ENCODE results near the gene SLC16A2.

Gene SLC16A2

GRCh38 chrX:74536152-74536831 lies 115.0 kb downstream of the SLC16A2 start:
- DNase-seq (ENCODE audit: low spot score): peak; percentile 83

GRCh38 chrX:74536832-74537371 lies 115.6 kb downstream of the SLC16A2 start:
- no peak for DNase-seq (ENCODE audit: low spot score)

DNA sequence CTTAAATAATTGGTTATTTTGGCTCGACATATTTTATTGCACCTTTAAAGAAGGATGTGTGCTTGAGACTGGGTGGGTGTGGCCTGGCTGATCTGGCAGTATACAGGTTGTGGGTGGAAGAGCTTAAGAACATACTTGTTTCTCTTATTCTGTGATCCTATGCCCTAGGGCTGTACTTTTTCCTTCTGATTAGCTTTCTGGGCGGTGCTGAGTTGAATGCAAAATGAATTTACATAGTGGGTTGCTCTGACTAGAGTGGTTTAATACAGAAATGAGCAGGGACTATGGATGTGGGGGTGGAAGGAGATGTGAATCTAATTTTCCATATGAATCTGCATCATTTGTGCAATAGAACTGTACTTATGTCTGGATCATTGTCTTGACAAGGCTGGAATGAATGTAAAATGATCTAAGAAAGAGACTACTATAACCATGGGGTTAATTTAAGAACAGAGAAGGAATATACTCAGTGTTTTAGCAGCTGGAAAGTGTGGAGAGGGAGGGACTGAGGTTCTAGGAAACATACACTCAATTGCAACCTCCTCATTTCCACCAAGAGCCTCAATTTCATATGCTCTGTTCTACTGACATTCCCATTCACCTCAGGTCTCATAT lies 119.4 kb downstream of the SLC16A2 start:
- DNase-seq (ENCODE audit: low spot score): no peak

DNA sequence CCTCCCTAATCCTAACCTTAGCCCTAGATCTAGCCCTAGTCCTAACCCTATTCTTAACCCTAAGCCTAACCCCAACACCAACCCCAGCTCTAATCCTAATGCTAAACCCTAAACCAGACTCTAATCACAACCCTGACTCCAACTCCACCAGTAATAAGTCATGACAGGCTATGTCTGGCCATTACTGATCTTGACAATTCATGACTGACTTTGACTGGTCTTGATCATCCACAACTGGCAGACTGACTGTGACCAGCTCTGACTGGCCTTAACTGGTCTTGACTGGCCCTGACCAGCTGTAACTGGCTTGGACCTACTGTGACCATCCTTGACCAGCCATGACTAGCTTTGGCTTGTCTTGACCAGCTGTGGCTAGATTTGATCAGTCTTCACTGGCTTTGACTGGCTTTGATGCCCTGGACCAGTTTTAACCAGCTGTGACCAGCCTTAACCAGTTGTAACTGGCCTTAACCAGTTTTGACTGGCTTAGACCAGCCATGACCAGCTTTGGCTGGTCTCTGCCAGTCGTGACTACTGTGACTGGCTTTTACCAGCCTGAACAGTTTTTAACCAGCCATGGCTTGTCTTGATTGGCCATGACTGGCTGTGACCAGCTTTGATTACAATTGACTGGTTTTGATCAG lies 124.7 kb downstream of the SLC16A2 start:
- no peak for DNase-seq (ENCODE audit: low spot score)

- no peak for DNase-seq (ENCODE audit: low spot score)
Measured at GRCh38 chrX:74546984-74547383, 125.7 kb downstream of the SLC16A2 start.

DNA sequence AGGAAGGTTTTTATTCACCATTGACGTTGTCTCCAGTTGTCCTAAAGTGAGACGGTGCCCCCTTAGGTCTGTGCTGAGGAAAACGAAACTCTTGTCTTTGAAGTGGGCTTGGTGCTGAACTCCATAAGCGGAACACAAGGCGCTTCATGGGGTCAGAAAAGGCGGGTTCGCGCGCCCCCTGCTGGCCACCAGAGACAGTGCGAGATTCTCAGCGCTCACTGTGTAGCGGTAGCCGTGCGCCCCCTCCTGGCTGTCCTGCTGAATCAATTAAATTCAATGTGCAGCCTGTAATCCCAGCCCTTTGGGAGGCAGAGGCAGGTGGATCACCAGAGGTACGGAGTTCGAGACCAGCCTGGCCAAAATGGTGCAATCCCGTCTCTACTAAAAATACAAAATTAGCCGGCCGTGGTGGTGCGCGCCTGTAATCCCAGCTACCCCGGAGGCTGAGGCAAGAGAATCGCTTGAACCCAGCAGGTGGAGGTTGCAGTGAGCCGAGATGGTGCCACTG lies 129.1 kb downstream of the SLC16A2 start:
- DNase-seq (ENCODE audit: low spot score): peak; percentile 73

DNA sequence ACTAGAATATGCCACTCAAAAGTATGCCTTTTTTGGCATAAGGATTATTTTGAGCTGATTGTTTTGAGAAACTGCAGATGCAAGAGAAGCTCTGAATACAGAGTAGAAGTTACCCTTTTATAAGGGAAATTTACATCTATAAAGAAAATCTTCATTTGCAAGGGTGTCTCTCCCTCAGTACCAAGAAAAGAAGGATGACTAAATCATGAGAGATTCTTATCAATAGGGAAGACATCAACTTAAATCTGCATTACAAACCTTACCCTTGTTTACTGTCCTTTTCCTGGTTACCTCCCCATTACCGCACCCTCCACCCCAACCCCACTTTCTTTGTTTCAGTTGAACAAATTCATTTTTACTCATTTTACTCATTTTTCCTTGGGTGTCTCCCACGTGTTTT lies 130.6 kb downstream of the SLC16A2 start:
- no peak for DNase-seq (ENCODE audit: low spot score)

GRCh38 chrX:74557378-74557777 lies 136.1 kb downstream of the SLC16A2 start:
- no peak for DNase-seq (ENCODE audit: low spot score)

GRCh38 chrX:74578137-74578536 lies 156.8 kb downstream of the SLC16A2 start:
- no peak for DNase-seq (ENCODE audit: low spot score)

DNA sequence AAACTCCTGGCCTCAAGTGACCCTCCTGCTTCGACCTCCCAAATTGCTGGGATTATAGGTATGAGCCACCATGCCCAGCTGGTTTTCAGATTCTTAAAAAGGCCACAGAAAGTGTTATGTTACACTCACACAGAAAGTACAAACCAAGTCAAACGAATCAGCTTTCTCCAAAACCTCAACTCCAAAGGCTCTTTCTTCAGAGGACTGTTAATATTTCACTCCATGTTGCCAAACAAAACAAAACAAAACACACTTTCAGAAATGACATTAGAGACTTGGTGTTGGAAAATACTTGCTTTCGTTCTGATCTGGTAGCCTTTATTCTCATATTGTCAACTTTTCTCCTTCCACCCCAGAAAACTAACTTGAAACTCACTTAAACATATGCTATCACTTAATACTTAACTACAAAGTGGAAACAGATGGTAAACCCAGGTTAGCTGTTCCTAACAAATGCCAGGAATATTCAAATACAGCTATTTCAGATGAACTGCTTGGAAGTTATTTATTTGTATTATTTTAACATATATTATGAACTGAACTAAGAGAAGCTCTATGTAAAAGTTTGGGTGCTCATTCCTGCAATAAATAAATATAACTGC lies 158.4 kb downstream of the SLC16A2 start:
- no peak for DNase-seq (ENCODE audit: low spot score)

Measured in kidney tubule cell (primary cell).